Jurkat, Clone E6-1 (cell line): Measurements from ENCODE around the gene MCCD1.
A peak's percentile ranks its signal among the peaks of the same experiment; 100 is the strongest.
"Not testable (repeated sequence)": the region's sequence is repeated elsewhere in the genome, so short reads cannot be mapped to it uniquely, and the experiment has no call there.

Experiments
- DNase-seq: peaks from one replicate; pipeline ENCODE4 v3.0.0-alpha.2; 2011; ENCODE audit warnings: low read depth, low spot score
- H3K4me3 ChIP-seq: 2 replicates; pipeline ENCODE4 v1.5.1; 2011; ENCODE audit warnings: mild to moderate bottlenecking, low read length, control low read depth, moderate library complexity

The MCCD1 gene

DNA sequence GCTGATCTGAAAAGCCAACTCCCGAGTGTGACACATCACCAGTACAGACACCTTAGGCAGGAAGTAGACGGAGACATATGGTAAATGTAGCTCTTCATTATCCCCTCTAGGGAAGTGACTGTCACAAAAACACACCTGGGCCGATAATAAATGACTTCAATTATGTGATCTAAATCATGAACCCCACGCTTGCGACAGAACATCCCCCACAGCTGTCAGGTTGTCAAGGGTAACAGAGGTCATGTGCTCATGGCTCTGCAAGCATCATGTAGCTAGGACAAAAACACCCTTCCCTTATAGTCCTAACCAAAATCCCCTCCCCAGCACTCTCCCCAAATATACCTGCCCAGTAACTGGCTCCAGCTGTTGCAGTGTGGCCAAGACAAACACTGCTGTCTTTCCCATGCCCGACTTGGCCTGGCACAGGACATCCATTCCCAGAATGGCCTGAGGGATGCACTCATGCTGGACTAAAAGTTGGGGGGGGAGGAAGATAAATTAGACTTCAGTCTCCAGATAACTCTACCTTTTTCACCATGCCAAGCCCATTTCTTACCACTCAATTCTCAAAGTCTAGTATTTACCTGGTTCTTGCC lies 10.1 kb downstream of the MCCD1 start:
- H3K4me3 ChIP-seq: no peak overlapping the region

DNA sequence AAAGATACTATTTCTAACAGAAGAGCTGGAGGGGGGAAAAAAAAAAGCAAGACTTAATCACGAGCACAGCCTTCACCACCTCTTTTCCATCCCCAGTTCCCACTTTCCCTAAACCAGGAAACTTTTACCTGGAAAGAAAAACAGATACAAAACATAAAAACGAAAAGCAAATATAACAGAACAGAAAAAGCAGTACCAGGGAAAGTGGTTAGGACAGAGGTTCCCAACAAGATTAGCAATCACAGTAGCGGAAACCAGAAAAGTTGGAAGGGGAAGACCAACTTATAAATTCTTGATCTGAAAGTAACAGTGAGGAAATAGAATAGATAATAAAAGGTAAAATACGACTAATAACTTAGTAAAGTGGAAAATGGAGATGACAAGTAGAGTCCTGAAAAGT lies 11.9 kb downstream of the MCCD1 start:
- DNase-seq: no peak
- peak overlapping the region; percentile 99 for H3K4me3 ChIP-seq

More for the DNA sequence above, 10.1 kb downstream of the MCCD1 start:
- DNase-seq: no peak

DNA sequence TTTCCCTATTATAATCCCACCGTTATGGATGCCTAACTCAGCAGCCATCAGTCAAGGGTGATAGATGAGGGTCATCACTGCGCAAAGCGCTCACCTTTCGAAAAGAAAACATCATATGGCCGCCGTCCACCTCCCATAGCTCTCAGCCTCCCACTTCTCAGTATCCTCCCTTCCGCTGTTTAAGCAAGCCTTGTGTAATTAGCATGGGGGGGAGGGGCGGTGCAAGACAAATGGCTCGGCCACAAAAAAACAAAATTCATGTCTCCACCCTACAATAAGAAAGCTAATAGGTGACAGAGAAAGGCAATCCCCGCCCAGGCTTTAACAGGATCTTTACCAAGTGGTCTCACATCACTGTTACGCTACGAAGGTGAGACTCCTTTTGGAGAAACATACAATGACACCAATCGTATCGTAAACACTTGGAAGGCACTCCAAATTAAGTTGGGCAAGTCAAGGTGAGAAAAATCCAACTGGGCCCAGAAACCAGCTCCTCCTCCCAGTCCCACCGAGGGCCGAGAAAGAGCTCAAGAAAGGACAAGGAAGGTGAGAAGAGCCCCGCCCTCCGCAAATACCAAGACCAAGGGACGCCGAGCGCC lies 12.4 kb downstream of the MCCD1 start:
- peak; percentile 49 for DNase-seq
- peak overlapping the region; percentile 99 for H3K4me3 ChIP-seq

DNA sequence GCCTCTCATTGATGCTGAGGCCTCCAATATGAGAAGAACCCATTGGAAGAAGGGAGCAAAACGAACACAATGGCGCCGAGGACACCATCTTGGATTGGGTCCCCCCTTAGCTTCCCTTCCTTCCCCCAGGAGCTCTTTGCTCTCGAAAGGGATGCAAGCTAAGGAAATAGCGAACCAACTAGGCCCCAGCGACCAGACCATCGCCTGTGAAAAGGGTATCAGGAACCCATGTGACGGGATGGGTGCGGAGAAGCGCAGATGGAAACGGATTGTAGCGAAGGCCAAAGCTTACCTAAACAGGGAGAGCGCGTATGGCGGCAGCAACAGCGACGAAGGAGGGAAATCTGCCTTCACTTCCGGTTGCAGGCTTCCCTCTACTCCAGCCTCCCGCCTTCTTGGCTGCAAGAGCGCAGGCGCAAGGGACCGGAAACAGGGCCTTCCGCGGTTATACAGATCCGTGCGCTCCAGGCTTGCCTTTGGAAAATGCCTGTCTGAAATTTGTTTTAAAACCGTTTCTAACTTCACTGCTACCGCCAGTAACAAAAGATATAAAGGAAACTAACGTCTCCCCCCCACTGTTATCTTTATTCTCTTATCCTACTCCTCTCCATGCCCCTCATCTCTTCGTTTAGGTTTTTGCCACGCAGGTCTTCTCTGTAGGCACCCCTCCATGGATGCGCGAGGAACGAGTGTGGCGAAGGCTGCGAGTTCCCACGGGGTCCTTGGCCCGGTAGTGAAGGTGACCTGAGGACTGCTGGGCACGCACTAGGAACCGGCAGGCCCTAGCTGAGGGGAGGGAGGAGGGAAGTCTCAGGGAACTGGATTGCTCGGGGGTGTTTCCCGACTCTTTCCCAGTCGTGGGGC lies 13.1 kb downstream of the MCCD1 start, which contains the start of gene DDX39B:
Gene DDX39B, minus strand, starts transcription at position 346 of the 864 bp plus-strand sequence. CDS start 1,471 bp downstream, outside the sequence.
- DNase-seq: peak; percentile 98
- peak within 1 kb of the TSS; percentile 99 for H3K4me3 ChIP-seq

DNA sequence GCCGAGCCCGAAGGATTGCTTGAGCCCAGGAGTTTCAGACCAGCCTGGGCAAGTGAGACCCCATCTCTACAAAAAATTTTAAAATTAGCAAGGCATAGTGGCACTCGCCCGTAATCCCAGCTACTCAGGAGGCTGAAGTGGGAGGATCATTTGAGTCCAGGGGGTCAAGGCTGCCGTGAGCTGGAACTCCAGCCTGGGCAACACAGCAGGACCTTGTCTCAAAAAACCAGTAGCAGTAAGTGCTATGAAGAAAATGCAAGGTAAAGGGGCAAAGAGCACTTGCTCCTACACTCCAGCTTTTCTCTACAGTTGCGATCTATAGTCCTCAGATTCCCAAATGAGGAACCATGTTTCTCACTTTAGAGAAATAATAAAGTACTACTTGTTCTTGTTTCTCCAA lies 14.9 kb downstream of the MCCD1 start:
- no peak for DNase-seq
- H3K4me3 ChIP-seq: no peak overlapping the region

DNA sequence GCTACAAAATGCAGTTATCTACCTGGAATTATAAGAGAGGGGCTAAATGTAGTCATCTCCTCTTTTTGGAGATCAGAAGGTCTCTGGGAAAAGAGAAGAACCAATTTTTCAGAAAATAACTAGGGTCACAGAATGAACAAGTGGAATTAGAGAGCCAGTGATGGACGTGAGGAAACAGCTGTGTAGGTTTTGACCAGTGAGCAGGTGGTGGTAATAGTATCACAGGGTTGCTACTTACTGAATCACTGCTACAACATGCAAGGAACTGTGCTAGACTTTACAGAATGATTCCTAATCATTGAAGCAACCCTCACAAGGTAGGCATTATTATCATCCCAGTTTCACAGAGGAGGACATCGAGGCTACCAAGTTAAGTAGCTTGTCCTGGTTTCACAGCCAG lies 15.9 kb downstream of the MCCD1 start:
- DNase-seq: no peak
- no peak overlapping the region for H3K4me3 ChIP-seq

DNA sequence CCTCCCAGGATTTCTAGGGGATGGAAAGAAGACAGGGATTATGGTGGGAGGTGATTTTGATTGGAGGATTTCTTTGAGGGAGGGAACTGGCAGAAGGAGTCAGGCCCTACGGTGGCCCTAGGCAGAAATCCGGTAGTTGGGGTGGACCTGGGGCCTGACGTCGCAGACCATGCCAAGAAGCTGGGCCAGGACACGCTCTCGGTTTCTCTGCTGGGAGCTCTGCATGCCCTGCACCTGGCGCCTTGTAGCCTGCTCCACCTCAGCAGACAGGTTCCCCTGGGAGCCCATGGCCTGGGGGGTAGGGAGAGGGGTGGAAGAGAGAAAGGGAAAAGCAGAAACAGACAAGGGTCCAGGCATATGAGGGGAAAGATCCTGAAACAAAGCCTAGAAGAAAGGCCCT lies 16.5 kb downstream of the MCCD1 start:
- DNase-seq: no peak

DNA sequence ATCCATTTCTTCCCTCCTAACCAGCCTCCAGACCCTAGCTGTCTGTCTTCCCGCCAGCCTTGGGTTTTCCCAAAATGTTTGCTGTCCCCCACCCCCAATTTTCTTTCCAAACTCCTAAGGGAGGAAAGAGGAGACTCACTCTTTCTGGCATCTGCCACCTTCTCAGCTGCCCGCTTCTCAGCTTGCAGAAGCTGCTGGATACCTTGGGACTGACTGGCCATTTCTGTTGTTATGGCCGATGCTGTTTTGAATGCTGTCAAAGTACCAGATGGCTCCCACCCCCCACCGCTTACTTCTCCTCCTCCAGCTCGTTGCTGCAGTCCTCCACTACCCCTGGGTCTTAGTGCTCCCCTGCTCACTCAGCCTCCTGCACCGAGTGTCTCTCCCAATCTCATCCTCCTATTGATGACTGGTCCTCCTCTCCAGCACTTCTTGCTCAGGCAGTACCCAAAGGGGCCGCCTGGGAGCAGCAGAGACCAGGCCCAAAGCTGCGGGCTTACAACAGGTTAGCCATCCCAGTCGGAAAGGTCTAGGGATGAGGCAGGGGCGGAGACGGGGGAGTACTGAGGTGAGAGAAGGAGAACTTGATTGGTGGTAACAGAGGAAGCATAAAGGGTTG lies 17.7 kb downstream of the MCCD1 start, which contains the start of gene ATP6V1G2:
Gene ATP6V1G2, minus strand, starts transcription at position 270 of the 619 bp plus-strand sequence. Its CDS starts 49 bp downstream, at position 221.
- DNase-seq: peak; percentile 91
- H3K4me3 ChIP-seq: peak within 1 kb of the TSS; percentile 63

More for the DNA sequence above, 16.5 kb downstream of the MCCD1 start:
- H3K4me3 ChIP-seq: no peak overlapping the region

DNA sequence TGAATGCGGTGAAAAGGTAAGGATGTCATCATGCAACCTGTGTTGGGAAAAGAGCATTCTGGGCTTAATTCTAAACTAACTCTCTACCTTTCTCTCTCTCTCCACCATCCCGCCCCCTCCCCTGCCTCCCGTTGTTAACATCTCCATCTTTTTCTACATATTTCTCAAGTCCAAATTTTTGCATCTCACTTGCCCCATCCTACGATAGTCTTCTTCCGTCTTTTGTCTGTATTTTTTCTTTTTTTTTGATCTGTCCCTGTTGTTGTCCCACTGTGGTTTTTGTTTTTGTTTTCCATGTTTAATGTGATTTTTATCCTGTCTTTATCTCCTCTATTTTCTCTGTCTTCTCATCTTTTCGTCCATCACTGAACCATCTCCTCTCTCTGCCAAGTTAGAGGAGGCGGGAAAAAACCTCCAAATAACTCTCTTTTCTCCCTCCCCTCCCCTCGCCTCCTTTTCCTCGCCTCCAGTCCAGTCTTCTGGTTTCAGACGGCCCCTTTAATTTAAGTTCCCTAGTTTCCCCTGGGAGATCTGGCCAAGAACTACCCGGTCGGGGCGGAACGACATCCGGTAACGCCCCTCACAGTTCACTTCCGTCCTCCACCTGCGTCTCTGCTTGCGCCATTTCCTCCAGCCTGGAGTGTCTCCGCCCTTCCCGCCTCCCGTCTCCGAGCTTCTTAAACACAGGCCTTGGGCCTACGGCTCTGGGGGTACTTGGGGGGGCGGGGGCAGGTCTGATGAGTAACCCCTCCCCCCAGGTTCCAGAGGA lies 18.4 kb downstream of the MCCD1 start, which contains the start of gene NFKBIL1:
Gene NFKBIL1, plus strand, starts transcription at position 651 of the 769 bp plus-strand sequence. Its CDS starts 87 bp downstream, at position 738.
- peak within 1 kb of the TSS; percentile 63 for H3K4me3 ChIP-seq
- DNase-seq: peak; percentile 99

DNA sequence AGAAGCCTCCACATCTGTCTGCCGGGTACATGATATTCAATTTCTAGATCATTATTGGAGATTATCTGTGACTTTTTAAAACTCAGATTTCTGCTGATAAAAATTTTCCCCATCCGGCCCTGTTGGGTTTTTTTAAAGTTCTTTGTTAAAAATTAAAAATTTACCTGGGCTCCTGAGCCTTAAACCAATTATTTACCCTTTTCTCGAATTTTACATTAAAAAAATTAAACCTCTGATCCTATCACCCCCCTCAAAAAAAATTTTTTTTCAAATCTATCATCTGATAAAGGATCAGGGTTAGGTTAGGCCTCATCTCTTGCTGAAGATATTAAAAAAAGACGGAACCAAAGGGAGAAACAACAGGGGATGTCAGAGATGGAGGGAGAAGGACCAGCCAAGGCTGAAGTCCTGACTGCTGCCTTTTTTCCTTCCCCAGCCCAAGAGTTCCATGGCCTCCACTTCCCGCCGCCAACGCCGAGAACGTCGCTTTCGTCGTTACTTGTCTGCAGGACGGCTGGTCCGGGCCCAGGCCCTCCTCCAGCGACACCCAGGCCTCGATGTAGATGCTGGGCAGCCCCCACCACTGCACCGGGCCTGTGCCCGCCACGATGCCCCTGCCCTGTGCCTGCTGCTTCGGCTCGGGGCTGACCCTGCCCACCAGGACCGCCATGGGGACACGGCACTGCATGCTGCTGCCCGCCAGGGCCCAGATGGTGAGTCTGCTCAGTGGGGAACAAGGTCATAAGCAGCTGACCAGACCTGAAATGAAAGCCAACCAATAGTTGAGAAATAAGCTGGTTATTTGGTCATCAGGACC lies 19.2 kb downstream of the MCCD1 start:
- peak overlapping the region; percentile 63 for H3K4me3 ChIP-seq
- no peak for DNase-seq

DNA sequence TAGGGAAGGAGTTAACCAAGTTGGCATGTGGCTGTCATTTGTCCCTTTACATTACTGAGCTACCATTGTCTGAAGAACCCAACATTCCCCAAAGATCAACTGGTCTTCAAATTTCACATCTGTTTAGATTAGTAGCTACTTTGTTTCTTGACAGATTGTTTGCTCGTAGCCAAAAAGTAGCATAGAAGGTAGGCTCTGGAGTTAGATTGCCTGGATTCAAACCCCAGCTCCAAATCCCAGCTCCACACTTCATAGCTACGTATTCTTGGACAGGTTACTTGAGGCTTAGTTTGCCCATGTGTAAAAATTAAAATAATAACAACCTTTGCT lies 19.7 kb downstream of the MCCD1 start:
- peak overlapping the region; percentile 63 for H3K4me3 ChIP-seq
- DNase-seq: no peak

DNA sequence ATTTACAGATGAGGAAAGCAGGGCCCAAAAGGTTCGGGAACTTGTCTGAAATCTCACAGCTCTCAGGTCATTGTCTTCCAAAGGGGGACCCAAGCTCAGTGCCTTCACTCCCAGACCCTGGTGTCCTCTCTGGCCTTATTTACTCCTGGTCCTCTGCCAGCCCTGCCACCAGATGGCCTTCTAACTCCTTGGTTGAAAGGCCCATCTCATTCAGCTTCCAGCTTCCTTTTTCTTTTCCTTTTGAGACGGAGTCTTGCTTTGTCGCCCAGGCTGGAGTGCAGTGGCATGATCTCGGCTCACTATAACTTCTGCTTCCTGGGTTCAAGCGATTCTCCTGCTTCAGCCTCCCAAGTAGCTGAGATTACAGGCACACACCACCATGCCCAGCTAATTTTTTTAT lies 22.6 kb downstream of the MCCD1 start:
- H3K4me3 ChIP-seq, DNase-seq: not testable (repeated sequence)

DNA sequence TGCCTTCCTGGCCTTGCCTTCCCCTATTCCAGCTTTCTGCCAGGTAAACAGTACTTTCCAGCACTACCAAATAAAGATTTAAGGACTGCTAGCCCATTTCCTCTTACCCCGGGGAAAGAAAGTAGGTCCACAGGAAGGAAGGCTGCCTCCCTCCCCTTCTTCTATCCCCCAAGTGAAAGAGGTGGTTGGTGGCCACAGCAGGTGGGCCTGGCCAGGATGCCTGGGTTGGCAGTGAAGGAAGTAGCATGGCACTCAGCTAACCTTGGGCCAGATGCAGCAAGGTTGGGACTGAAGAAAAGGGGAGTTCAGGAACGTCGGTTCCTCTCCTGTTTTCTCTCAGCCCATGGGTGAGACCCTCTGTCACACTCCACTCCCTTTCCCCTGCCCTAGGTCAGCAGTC lies 27.5 kb downstream of the MCCD1 start:
- H3K4me3 ChIP-seq: peak overlapping the region; percentile 27
- DNase-seq: peak; percentile 84

DNA sequence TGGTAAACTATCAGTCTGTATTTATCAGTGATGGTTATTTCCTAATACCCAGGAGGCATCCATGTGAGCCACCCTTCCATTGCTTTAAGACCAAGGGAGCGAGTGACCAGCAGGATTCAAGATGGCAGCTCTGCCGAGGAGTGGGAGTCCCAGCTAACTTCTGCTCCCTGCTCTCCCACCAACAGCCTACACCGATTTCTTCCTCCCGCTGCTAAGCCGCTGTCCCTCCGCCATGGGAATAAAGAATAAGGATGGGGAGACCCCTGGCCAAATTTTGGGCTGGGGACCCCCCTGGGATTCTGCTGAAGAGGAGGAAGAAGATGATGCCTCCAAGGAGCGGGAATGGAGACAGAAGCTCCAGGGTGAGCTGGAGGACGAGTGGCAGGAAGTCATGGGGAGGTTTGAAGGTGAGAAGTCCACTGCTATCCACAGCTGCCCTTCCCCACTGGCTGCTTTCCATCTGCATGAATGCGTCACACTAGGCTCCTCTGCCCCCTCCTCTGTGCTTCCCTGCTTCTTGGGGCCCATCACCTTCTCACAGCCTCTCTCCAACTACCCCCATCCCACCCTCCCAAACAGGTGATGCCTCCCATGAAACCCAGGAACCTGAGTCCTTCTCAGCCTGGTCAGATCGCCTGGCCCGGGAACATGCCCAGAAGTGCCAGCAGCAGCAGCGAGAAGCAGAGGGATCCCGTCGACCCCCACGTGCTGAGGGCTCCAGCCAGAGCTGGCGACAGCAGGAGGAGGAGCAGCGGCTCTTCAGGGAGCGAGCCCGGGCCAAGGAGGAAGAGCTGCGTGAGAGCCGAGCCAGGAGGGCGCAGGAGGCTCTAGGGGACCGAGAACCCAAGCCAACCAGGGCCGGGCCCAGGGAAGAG lies 28.9 kb downstream of the MCCD1 start:
- DNase-seq: no peak
- 0 out of 2 replicates have a peak overlapping the region, but pooled peaks have one; percentile 44 for H3K4me3 ChIP-seq

DNA sequence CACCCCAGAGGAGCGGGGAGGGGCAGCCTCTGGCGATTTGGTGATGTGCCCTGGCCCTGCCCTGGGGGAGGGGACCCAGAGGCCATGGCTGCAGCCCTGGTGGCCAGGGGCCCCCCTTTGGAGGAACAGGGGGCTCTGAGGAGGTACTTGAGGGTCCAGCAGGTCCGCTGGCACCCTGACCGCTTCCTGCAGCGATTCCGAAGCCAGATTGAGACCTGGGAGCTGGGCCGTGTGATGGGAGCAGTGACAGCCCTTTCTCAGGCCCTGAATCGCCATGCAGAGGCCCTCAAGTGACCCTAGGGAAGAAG lies 29.5 kb downstream of the MCCD1 start:
- H3K4me3 ChIP-seq: peak overlapping the region; percentile 44
- DNase-seq: no peak

DNA sequence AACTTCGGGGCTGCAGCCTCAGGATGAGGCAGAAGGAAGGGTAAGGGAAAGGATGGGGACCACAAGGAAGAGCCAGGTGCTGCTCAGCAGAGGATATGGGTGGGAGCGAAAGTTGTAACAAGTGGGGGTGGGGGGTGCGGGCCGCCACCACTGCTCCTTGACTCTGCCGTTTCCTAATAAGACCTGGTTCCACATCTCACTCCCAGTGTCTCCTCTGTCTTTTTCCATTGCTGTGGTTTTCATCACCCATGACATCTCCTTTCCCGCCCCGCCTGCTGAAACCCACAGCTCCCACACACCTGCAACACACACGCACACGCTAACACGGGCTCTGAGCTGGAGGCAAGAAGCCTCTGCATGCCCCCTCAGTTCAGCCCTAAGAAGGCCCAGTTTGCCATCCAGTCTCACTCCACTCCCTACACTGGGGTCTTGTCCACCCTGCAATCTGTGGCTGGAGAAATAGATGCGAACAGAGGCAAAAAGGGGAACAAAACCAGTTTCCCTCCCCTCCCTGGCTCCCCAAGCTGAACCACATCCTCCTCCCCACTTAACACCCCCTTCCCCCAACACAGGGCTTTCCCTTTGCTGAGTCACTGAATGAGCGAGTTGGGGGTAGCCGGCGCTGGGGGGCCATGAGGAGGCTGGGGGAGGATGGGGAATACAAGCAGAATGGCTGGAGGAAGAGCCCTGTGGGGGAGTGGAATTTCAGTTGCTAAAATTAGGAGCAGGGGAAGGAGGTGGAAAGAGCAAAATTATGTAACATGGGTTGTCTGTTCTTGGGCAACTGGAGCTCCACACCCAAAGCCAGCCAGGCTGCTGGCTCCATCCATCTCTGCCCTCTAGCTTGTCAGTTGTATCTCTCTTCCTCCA lies 30.1 kb downstream of the MCCD1 start:
- peak; percentile 84 for DNase-seq
- peak overlapping the region; percentile 44 for H3K4me3 ChIP-seq
